Activated effector memory CD4-positive, alpha-beta T cell treated with anti-CD3 and anti-CD28 coated beads, Interleukin-2, amount 50 U/mL, for 16 hours (primary cell): ENCODE measurements around the gene NAB2.

Experiments used
- DNase-seq: peaks from one replicate; pipeline ENCODE4 v3.0.0-alpha.2; 2020

The NAB2 gene

DNA sequence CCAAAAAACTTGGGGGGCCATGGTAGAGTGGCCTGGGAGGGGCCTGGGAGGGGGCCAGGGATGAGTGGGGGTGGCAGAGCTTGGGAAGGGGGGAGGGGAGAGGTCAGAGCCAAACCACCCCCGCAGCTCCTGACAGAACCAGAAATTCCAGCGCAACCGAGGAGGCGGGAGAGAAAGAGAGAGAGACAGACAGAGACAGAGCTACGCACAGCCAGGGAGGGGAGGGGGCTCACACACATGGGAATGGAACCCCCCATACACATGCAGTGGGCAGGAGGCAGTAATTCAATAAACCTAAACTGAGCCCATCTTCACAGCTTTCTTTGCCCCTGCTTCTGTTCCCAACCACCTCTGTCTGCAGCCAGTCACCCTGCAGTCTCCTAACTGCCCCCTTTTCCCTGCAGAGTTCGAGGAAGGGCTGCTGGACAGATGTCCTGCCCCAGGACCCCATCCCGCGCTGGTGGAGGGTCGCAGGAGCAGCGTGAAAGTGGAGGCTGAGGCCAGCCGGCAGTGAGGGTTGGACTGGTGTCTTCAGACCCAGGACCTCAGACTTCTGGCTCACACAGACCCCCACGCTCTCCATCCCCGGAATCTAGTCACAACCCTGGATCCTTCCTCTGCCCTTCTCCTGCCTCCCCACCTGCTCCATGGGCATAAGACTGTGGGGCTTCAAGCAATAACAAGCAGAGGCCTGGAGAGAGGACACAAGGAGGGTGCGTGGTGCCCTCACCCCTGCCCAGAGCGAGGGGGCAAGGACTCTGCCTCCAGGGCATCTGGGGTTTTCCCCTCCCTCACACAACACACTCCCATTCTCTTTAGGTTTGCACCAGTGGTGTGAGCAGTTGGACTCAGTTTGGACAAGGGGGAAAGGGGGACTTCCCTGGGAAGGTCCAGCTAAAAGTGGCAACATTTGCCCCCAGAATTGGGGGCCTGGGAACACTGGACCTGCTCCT, 5.6 kb downstream of the NAB2 start:
- no peak for DNase-seq

DNA sequence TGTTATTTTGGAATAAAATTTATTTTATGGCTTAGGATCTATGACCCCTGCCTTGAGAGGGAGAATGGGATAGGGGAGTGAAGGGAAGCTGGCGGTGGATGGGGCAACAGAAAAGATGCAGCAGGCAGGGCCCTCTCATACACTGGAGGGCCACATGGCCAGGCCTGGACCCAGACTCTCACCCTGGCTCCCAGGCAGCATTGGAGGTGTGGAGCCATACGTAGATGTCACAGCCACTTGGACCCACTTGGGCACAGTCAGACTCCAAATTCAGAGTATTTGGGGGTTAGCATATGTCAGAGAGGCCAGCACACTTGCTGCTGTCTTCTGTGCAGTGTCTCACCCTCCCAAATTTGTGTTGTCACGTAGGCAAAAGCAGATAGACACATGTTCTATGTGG, 6.5 kb downstream of the NAB2 start:
- DNase-seq: no peak

DNA sequence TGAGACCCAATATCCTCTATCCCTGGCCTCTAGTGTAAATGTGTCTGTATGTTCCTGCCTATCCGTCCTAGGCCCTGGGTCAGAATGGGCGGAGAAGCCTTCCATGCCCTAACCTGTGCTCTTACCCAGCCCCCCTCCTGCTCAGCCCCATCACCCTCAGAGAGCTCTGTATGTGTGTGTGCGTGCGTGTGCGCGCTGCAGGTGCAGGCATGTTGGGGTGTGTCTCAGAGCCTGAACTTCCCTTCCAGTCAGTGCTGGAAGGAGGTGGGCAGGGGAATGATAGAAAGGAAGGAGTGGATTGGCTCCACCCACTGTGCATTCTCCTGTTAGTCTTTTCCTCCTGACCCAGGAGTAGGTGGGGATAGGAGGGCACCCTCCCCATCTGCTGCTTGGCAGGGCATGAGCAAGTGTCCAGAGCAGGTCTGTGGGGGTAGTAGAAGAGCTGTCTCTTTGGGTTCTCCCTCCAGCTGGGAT, 7.2 kb downstream of the NAB2 start:
- no peak for DNase-seq

DNA sequence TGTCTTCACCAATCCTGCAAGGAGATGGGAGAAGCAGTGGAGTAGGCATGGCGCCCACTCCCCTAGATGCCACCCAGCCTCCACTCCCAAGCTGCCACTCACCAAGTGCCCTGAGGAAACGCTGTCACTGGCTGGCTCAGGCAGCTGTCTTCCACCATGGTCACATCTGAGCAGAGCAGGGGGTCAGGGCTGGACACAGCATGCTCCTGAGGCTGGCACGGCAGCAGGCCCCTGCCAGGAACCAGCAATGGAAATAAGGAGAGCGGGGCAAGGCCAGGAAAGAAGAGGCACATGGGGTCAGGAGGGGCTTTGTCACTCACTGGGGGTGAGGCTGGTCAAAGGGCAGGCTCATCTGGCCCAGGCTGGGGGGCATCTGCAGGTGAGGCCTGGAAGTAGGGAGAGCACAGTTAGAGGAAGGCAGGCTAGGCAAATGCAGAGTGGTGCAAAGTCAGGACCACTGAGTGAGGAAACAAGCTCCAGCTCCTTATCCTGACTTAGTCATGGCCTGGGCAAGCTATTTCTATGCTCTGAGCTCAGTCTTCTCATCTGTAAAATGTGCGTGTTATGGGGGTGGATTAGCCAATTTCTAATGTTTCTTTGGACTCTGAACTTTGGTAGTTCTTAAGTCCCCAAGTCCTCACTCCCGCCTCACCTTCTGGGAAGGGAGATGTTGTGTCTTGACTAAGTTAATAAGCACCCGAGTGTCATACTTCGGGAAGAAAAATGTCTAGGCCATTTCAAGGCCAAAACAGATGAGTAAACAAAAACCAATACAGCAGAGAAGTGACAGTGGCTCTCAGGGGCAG, 8.0 kb downstream of the NAB2 start:
- DNase-seq: no peak

DNA sequence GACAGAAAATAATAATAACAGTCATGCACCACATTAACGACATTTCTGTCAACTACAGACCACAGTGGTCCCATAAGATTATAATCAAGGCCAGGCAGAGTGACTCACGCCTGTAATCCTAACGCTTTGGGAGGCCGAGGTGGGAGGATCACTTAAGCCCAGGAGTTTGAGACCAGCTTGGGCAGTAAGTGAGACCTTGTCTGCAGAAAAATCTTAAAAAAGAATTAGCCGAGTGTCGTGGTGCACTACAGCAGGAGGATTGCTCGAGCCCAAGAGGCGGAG, 8.6 kb downstream of the NAB2 start:
- no peak for DNase-seq

DNA sequence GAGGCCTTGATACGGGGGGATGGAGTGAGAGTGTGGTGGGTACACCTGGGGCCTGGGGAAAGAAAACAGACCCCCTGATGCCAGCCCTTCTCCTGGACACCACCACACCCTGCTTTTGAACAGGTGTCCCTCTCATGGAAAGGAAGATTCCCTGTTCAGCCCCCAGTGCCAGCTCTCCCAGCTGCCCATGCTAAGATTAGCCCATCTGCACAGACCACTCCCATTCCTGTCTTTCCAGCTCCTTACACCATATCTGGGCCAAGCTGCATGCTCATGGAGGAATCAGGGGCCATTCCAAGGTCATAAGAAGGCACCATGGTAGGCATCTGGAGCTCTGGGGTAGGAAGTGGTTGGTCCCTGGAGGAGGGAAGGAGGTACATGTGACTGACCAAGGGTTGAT, 9.6 kb downstream of the NAB2 start:
- DNase-seq: no peak

DNA sequence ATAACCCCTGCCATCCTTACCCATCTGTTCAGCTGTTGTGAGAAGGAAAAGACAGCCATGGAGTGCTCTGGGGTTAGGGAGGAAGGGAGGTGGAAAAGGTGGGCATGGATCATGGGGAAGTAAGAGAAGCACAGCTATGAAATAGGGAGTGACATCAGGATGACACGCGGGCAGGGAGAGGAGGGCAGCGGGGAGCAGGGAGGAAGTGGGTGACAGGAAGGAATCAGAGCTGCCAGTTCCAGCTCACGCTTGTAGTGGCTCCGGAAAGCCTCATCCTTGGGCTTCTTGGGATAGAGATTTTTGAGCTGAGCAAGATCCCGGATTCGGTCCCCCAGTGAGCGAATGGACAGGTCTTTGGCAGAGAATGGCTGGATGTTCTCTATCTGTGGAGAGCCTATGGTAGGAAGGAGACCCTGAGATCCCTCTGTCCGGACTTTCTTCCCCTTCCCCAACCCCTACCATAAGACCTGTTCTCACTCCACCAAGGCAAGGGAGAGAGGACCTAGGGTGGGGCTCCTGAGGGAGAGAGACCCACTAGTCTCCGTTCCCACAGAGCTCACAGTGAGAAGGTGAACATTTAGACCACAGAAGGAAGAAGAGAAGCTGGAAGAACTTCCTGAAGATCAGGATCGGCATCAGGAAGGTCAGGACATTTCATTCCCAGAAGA, 10.3 kb downstream of the NAB2 start:
- no peak for DNase-seq

DNA sequence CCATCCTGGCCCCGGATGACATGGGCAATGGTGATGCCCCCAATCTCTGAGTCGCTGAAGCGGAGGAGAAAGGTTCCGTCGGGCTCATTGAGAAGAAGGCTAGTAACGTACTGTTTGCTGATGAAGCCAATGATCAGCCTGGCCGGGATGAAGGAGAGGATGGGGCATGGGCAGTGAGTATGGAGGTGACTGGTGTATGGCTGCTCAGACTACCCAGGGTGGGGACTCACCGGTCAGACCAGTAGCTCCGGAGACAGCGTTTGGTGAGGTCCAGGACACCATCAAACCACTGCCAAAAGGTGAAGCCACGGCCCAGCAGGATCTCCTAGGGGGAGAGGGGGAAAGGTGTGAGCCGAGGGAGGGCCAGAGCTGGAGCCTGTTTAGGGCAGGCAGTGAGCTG, 10.9 kb downstream of the NAB2 start:
- DNase-seq: no peak

DNA sequence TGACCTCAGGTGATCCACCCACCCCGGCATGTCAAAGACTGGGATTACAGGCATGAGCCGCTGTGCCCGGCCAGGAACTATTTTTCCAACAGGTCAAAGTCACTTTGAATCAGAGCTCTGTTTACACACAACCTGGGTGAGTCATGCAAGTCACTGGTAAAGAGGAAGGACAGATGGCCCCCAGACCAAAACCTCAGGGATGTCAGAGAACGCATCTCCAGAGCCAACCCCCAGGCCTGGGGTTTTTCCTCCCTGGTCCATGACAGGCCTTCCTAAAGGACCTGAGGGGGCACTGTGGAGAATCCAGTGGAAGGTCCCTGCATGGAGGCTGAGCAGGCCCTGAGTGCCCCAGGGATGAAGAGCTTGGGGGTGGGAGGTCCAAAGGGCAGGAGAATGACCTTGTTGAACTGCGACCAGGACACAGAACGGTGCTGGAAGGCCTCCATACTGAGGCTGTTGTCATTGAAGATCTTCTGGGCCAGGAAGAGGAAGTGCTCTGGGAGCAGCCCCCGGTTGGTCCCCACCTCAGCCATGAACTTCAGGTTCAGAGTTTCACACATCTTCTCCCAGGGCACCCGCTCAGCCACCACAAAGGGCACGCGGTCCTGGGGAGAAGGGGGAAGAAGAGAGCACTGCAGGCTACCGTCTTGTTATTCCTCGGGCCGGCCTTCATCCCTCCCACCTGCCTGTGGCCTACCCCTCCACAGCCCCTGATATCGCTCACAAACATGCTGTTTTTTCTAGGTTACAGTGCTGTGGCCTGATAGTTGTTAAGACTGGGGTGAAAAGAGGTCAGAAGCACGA, 13.2 kb downstream of the NAB2 start:
- DNase-seq: no peak

DNA sequence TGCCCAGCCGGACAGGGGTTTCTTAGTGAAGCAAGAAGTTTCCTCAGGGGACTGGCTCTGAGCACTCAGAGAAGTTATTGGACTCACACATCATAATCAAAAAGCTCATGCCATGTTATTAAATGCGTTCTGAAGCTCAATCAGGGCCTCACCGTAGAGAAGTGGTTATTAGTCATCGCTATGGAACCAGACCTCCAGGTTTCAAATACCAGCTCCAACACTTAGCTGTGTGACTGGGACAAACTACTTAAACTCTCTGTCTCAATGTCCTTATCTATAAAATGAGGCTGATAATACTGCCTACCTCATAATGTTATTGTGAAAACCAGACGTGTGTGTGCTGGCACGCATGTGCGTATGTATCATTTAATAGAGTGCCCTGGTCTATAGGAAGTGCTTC, 14.9 kb downstream of the NAB2 start:
- DNase-seq: no peak

DNA sequence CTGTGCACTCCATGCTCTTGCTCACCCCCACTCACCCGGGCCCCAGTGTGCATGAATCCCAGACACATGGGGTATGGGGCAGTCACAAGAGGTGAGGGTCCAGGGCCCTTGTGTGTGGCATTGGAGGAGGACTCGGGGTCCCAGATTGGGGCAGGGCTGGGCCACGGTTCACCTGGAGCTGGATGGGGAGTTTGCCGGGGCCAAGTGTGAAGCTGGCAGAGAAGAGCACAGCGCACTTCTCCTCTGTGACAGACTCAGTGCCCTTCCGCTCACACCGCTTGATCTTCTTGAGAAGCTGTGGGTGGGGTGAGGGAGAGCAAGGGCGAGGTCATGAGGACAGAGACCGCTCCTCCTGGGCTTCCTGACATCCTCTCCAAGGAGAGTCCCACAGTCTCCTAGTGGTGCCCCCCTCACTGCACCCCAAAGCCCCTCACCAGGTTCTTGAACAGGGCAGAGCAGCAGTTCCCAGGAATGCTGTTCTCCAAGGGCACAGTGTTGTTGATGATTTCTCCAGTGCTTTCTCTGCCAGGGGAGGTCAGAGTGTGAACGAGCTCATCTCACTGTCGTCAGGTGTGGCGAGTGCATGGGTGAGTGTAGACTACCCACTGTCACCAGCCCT, 15.5 kb downstream of the NAB2 start:
- DNase-seq: no peak

DNA sequence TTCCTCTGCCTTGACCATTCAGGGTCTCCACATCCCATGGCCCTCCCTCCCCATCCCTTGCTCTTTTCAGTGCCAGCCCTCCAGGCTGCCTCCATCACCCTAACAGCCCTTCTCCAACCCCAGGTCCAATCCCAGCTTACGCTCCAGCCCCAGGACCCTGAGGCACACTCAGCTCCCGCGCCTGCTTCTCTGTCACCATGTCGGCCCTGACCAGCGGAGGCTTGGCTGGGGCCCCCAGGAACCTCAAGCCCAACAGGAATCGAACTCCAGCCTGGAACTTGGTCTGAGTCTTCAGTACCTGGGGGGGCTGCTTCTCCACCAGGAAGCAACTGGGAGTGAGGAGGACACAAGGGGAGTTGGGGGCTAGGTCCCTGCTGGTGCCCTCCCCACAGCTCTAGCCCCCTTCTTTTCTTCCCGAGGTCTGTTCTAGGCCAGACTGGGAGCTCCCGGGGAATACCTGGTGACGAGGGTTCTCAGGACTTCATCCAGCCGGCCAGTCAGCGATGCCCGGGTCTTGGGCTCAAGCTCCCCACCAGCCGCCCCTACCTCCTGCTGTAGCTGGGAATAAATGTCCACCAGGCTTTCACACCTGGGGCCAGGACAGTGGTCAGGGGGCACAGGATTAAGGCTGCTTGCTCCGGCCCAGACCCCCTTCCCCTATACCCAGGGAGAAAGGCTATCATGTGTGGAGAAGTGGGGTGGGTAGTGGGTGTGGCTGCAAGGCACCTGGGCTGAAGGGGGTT, 16.3 kb downstream of the NAB2 start:
- DNase-seq: no peak

DNA sequence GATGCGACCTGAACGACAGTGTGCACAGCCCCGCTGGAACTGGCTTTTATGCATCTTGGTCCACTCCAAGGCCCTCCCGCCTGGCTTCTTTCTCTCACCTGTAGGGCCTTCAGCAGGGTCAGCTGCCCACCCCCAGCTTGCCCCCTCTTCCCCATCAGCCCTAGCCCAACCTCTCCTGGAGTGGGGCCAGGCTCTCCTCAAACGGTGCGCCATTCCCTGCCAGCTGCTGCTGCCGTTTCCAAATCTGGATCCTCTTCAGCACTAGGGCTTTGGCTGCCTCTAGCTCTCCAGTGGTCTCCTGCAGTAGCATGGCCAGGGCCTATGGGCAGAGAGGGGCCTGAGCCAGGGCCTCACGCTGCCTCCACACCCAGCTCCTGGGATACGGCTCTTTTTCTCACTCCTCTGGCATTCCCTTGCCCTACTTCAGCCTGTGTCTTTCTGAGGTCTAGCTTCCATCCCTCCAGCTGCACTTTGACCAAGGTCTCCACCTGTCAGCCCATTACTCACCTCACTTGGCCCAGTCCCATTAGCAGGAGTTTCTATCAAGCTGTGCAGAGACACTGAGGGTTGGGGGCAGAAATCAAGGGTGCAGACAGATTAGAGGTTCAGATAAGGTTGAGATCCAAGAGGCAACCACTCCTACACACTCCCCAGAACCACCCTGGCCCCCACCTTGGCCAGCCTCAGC, 17.3 kb downstream of the NAB2 start:
- no peak for DNase-seq

DNA sequence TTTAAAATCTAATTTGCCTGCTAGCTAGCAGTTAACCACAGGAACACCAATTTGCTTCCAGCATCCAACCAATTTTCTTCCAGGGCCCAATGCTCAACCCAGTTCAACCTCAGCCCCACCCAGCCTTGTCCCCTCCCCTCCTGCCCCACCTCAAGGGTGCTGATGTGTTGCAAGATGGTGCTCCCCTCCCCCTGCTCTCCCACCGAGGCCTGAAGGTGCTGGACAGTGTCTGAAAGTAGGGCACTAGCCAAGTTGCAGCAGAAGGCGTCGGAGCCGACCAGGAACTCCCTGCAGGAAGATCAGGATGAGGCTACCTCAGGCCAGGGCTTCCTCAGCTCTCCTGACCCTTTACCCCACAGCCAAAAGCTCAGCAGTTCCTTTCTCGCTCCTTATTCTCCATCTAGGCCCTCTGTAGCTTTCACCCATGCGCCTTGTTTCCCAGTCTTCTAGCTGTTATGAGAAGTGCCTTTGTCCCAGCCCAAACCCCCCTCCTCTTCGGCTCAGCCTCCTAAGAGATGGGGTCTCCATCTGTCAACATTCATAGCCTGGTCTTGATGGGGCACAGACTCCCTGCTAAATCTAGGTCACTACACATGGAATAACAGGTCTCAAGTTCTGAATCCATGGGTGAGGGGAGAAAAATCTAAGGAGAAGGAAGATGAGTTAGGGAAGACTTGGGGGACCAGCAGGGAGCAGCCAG, 18.7 kb downstream of the NAB2 start:
- DNase-seq: no peak

DNA sequence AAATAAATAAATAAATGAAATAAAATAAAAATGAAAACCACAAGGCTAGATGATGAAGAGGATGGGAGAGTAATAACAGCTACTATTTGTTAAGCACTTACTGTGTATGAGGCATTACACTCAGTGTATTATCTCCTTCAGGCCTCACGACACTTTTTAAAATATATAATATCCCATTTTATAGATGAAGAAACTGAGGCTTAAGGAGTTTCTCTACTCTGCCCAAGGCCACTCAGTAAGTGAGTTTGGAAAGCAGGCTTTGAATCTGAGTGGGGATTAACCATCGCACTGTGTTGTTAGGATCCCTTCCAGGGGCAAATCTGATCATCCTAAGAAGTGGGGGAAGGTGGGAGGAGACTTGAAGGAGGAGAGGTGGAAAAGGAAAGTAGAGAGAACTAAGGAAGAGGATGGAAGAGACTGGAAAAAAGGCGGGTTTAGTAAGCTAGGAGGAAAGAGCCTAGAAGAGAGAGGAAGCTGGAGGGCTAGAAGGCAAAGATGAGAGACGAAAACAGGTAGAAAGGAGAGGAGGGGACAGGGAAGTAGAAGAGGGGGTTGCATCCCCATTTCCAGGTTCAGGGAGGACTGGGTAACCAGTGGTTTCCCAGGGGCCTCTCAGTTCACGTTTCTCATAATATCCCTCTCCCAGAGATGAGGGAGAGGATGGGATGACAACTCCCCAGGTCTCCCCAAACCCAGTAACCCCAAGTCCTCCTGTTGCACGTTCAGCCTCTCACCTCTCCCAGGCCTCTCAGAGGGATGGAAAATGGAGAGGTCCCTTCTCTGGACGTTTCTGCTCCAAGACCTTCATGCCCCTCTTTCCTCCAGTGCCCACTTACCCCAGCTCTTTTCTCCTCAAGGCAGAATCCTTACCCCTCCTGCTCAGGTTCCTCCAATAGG, 20.5 kb downstream of the NAB2 start:
- no peak for DNase-seq

DNA sequence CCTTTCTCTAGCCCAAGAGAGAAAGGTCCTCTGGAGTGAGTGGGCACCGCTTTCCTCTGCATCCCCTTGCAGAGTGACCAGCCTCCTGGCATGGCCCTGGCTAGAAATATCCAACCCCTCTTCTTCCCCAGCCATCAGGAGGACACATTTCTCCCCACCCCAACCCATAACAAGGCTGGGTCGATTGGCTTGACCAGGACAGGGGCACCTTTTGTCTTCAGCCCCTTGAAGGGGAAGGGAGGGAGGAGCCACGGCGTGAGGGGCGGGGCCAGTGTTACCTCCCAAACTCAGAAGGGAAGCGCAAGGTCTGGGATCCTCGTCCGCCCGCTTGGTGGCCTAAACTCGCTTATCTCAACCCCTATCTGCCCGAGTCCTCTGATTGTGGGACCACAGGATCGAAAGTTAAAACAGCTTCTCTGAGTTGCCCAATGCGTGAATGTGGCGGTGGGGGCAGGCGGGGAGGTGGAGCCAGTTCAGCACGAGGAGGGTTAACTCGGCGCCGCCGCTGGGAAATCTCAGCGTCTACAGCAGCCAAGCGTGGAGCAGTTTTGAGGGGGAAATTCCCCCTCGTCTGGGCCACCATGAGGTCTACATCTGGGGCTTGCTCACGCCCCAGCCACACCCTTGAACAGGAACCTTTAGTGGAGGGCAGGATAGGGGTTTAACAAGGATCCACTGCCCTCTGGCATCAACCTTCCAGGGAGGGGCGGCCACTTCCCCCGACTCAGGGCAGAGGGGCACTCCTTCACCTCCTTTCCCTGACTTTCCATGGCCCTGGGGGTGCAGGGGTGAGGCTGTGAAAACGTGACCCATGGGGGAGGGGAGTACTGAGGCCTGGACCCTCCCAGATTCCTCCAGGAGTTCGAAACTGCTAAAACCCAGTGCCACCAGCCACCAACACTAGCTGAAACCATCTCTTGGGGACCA, 21.5 kb downstream of the NAB2 start:
- peak; percentile 91 for DNase-seq

DNA sequence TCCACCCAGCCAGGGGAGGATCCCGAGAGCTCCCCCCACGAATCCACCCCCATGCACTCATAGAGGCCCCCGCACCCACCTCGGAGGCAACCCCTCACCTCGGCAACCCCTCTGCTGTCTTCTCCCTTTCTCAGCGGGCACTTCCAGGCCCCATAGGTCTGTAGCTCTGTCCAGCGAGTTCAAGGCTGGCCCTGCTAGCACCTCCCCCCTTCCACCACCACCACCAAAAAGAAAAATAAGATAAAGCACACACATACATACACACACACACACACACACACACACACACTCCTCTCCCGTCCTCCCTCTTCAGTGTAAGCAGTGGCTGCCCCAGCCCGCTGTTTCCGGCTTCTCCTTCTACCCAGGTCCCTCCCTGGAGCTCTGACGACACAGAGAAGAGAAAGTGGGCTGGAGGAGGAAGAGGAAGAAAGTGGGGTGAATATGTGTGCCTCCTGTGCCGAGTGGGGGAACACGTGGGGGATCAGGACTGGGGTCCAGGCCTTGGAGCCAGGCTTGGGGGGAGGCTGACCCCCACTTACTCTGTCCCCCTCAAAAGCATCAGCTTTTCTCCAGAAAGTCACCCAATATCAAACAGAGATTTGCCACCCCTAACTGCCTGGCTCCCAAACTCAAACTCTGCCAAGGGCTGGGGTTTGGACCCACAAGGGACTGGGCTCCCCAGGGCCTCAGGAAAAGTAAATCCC, 22.3 kb downstream of the NAB2 start, which contains the start of gene STAT6:
STAT6 (minus strand) TSS at position 332 of the 704 bp plus-strand sequence. CDS start 3,084 bp downstream, outside the sequence.
- DNase-seq: peak; percentile 93
